Endothelial cell of umbilical vein (primary cell): ENCODE measurements around the gene SCARF2.
"Not testable (repeated sequence)": the region's sequence is repeated elsewhere in the genome, so short reads cannot be mapped to it uniquely, and the experiment has no call there.

ENCODE experiments used
- CTCF ChIP-seq, 2 donors: IDR thresholded peaks; 1 replicate in 1 of 2; 2 replicates in 1 of 2; pipeline ENCODE4 v1.5.1; 2011; ENCODE audit warnings: low read length in 2 of 2, mild to moderate bottlenecking in 2 of 2, moderate library complexity in 2 of 2, control low read depth in 1 of 2, inconsistent platforms in 1 of 2, low read depth in 1 of 2; ENCODE audit not compliant: insufficient read depth in 1 of 2; ENCODE audit errors: extremely low read depth in 1 of 2
- EZH2 ChIP-seq: IDR thresholded peaks from 2 replicates; pipeline ENCODE4 v1.6.1; 2012; ENCODE audit warnings: borderline replicate concordance, low read depth, mild to moderate bottlenecking, moderate library complexity, low read length, inconsistent platforms; ENCODE audit not compliant: severe bottlenecking
- JUN ChIP-seq: IDR thresholded peaks from 2 replicates; pipeline ENCODE4 v1.6.1; 2011; ENCODE audit warnings: borderline replicate concordance, low read depth; ENCODE audit not compliant: insufficient read length, insufficient read depth
- POLR2A ChIP-seq: IDR thresholded peaks from 2 replicates; pipeline ENCODE4 v1.6.1; 2012; ENCODE audit warnings: low read depth, mild to moderate bottlenecking, control low read depth, low read length
- POLR2AphosphoS5 ChIP-seq: IDR thresholded peaks from 2 replicates; pipeline ENCODE4 v1.6.1; 2012; ENCODE audit warnings: low read depth, mild to moderate bottlenecking, control low read depth, low read length, moderate library complexity; ENCODE audit not compliant: insufficient read depth

- not testable (repeated sequence) for TF ChIP-seq CTCF (IDR thresholded peaks at IDR 0.05; ENCODE audit: extremely low read depth in 1 of 2, insufficient read depth in 1 of 2, low read depth in 1 of 2, low read length in 2 of 2); POLR2A; EZH2; POLR2AphosphoS5; JUN
Measured at GRCh38 chr22:20478059-20478458, 40.4 kb upstream of the SCARF2 start.
